ENCODE measurements around the gene IL16. TPM values are rescaled to one million over a fixed set of nuclear protein-coding genes. Genes with fewer than 3 reads are reported as not detected.
A peak's percentile ranks its signal among the peaks of the same experiment; 100 is the strongest.
"Not testable (repeated sequence)": the region's sequence is repeated elsewhere in the genome, so short reads cannot be mapped to it uniquely, and the experiment has no call there.

IL16 gene
- total RNA-seq, 2 donors from 2014 or later: 32.3 to 84.1 TPM

DNA sequence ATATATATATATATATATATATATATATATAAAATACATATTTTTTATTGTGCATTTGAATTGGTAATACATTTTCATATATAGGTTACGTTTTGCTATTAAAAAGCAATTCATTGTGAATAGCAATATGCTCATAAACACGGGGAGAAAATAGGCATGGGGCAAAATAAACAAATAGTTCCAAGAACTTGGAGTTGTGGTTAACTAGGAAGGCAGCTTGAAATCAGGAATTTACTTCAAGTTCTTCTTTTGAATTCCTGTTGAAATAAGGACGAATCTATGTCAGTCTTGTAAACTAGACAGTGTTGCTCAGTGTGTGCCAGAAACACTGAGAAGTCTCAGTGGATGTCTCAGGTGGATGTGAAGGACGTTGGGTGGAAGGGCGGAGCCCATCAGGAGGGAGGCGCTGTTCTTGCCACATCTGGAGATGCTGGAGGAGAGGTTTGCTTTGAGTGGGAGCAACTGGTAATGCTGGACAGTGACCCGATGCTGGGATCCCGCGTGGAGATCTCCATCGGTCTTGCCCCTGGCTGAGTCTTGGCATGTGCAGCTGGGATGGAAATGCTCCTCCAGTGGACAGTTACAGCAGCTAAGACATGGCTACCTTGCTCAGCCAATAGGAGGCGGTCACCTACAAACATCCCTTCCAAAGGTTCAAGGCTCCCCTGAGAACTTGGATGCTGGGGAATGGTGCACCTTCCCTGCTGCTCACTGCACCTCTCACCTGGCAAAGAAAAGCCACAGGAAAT, 2.5 kb downstream of the IL16 start:
- Mint-ChIP-seq H3K4me1 (ENCODE audit: low read depth in 2 of 2) (peaks cover 4 to 9% of the 10 kb centered on the region in 2 donors), H3K27ac (no peak overlapping the region), H3K4me3 (no peak overlapping the region), H3K36me3 (no peaks in the 10 kb centered on the region), H3K27me3 (peaks cover 0 to 6% of the 10 kb centered on the region in 2 donors), H3K9me3 (no peaks in the 10 kb centered on the region)
- ATAC-seq: no peak
- DNase-seq (ENCODE audit: low spot score): no peak

DNA sequence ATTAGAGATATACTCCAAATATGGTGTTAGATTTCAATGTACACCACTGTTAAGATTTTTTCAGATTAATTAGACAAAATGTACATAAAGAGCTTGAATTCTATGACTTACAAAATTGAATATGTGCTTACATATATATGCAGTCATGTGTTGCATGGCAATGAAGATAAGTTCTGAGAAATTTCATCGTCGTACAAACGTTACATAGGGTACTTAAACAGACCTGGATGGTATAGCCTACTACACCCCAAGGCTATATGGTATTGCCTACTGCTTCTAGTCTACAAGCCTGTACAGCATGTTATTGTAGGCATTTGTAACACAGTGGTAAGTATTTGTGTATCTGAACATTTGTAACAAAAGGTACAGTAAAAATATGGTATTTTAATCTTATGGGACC, 9.3 kb downstream of the IL16 start:
- H3K9me3 Mint-ChIP-seq: no peaks in the 10 kb centered on the region
- H3K27me3 Mint-ChIP-seq: peaks cover 11 to 21% of the 10 kb centered on the region in 2 donors
- ATAC-seq (no peak), DNase-seq (ENCODE audit: low spot score) (no peak)
- no peaks in the 10 kb centered on the region for H3K4me1 Mint-ChIP-seq (ENCODE audit: low read depth in 2 of 2)
- no peak overlapping the region for H3K27ac Mint-ChIP-seq
- no peaks in the 10 kb centered on the region for H3K36me3 Mint-ChIP-seq
- H3K4me3 Mint-ChIP-seq: no peak overlapping the region

- not testable (repeated sequence) for DNase-seq (ENCODE audit: low spot score); H3K36me3 Mint-ChIP-seq; H3K27ac Mint-ChIP-seq; H3K4me3 Mint-ChIP-seq; ATAC-seq; H3K9me3 Mint-ChIP-seq; H3K4me1 Mint-ChIP-seq (ENCODE audit: low read depth in 2 of 2)
- H3K27me3 Mint-ChIP-seq: peaks cover 11 to 22% of the 10 kb centered on the region in 2 donors
Observed at GRCh38 chr15:81207987-81208386, 11.3 kb downstream of the IL16 start.

- no peak overlapping the region for H3K27ac Mint-ChIP-seq
- ATAC-seq (no peak), DNase-seq (ENCODE audit: low spot score) (no peak)
- no peaks in the 10 kb centered on the region for H3K4me1 Mint-ChIP-seq (ENCODE audit: low read depth in 2 of 2)
- peaks cover 3% of the 10 kb centered on the region for H3K9me3 Mint-ChIP-seq
- H3K36me3 Mint-ChIP-seq: peaks cover 11% of the 10 kb centered on the region
- no peak overlapping the region for H3K4me3 Mint-ChIP-seq
- peaks cover 17 to 38% of the 10 kb centered on the region in 2 donors for H3K27me3 Mint-ChIP-seq
Observed at GRCh38 chr15:81209635-81210034, 13.0 kb downstream of the IL16 start.

DNA sequence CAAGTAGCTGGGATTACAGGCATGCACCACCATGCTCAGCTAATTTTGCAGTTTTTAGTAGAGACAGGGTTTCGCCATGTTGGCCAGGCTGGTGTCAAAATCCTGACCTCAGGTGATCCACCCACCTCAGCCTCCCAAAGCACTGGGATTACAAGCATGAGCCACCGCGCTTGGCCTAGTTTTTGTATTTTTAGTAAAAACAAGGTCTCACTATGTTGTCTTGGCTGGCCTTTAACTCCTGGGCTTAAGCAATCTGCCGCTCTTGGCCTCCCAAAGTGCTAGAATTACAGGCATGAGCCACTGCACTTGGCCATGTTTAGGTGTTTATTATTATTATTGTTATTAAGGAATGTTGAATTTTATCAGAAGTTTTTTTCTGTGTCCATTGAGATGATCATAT, 14.7 kb downstream of the IL16 start:
- Mint-ChIP-seq H3K27me3 (peaks cover 21 to 29% of the 10 kb centered on the region in 2 donors), H3K27ac (no peak overlapping the region), H3K9me3 (peaks cover 3% of the 10 kb centered on the region), H3K36me3 (peaks cover 17% of the 10 kb centered on the region), H3K4me1 (ENCODE audit: low read depth in 2 of 2) (no peaks in the 10 kb centered on the region), H3K4me3 (no peak overlapping the region)
- ATAC-seq (no peak), DNase-seq (ENCODE audit: low spot score) (no peak)

- no peak for DNase-seq (ENCODE audit: low spot score)
- no peaks in the 10 kb centered on the region for H3K4me1 Mint-ChIP-seq (ENCODE audit: low read depth in 2 of 2)
- H3K9me3 Mint-ChIP-seq: peaks cover 3% of the 10 kb centered on the region
- H3K36me3 Mint-ChIP-seq: peaks cover 17% of the 10 kb centered on the region
- ATAC-seq: no peak
- H3K27ac Mint-ChIP-seq: no peak overlapping the region
- H3K27me3 Mint-ChIP-seq: peaks cover 20% of the 10 kb centered on the region in 2 donors
- no peak overlapping the region for H3K4me3 Mint-ChIP-seq
Observed at GRCh38 chr15:81213982-81214381, 17.3 kb downstream of the IL16 start.

DNA sequence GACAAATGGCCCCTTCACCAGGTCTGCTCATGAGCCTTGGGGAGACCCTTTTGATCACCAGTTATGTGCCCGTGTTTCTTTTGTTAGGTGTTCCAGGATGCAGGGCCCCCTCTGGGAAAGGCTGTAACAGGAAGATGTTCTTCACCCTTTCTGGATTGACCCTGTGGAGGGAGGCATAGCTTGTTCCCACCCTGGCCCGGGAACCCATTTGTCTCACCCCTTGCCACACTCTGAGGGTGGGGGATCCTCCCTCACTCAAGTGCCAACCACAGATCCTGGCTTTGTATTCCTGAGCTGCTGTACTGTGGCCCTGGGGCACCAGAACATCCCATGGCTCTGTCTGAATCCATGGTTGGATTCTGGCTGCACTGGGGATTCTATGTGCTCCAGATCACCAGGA, 18.9 kb downstream of the IL16 start:
- no peak for DNase-seq (ENCODE audit: low spot score)
- peaks cover 17% of the 10 kb centered on the region for H3K36me3 Mint-ChIP-seq
- no peak overlapping the region for H3K27ac Mint-ChIP-seq
- peaks cover 21 to 29% of the 10 kb centered on the region in 2 donors for H3K27me3 Mint-ChIP-seq
- no peak overlapping the region for H3K4me3 Mint-ChIP-seq
- no peak for ATAC-seq
- no peaks in the 10 kb centered on the region for H3K4me1 Mint-ChIP-seq (ENCODE audit: low read depth in 2 of 2)
- H3K9me3 Mint-ChIP-seq: peaks cover 3% of the 10 kb centered on the region

- peaks cover 22 to 29% of the 10 kb centered on the region in 2 donors for H3K27me3 Mint-ChIP-seq
- H3K4me1 Mint-ChIP-seq (ENCODE audit: low read depth in 2 of 2): no peaks in the 10 kb centered on the region
- ATAC-seq (peak in 1 of 2 donors; percentile 36), DNase-seq (ENCODE audit: low spot score) (no peak)
- H3K9me3 Mint-ChIP-seq: peaks cover 3% of the 10 kb centered on the region
- no peak overlapping the region for H3K27ac Mint-ChIP-seq
- no peak overlapping the region for H3K4me3 Mint-ChIP-seq
- peaks cover 17% of the 10 kb centered on the region for H3K36me3 Mint-ChIP-seq
Observed at GRCh38 chr15:81215983-81216382, 19.3 kb downstream of the IL16 start.

GRCh38 chr15:81216422-81216821, 19.7 kb downstream of the IL16 start:
- H3K36me3 Mint-ChIP-seq: peaks cover 17% of the 10 kb centered on the region
- H3K9me3 Mint-ChIP-seq: peaks cover 3% of the 10 kb centered on the region
- peaks cover 22 to 29% of the 10 kb centered on the region in 2 donors for H3K27me3 Mint-ChIP-seq
- H3K4me3 Mint-ChIP-seq: no peak overlapping the region
- ATAC-seq (no peak), DNase-seq (ENCODE audit: low spot score) (no peak)
- H3K4me1 Mint-ChIP-seq (ENCODE audit: low read depth in 2 of 2): no peaks in the 10 kb centered on the region
- no peak overlapping the region for H3K27ac Mint-ChIP-seq

DNA sequence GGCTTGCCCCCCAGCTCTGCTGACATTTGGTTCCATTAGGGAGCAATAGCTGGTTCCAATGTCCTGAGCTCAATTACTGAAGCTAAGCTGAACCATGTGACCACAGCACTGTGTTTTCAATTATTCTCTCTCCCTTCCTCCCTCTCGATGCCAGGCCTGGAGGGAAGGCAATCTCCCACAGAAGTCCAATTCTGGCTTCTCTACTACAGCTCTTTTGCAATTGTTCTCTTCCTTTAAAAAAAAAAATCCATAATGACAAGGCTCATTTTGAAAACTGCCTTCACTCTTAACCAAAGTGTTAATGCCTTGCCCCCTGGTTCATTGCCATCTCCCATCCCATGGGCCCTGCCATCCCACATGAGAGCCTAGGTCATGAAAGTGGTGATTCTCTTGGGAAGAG, 24.8 kb downstream of the IL16 start:
- no peak for DNase-seq (ENCODE audit: low spot score)
- Mint-ChIP-seq H3K27ac (no peak overlapping the region), H3K4me1 (ENCODE audit: low read depth in 2 of 2) (no peaks in the 10 kb centered on the region), H3K36me3 (no peaks in the 10 kb centered on the region), H3K27me3 (peaks cover 9 to 24% of the 10 kb centered on the region in 2 donors), H3K4me3 (no peak overlapping the region), H3K9me3 (no peaks in the 10 kb centered on the region)
- ATAC-seq: no peak

- H3K27me3 Mint-ChIP-seq: peaks cover 9 to 25% of the 10 kb centered on the region in 2 donors
- H3K4me1 Mint-ChIP-seq (ENCODE audit: low read depth in 2 of 2): no peaks in the 10 kb centered on the region
- no peak overlapping the region for H3K27ac Mint-ChIP-seq
- no peak for ATAC-seq
- no peak for DNase-seq (ENCODE audit: low spot score)
- H3K36me3 Mint-ChIP-seq: no peaks in the 10 kb centered on the region
- no peak overlapping the region for H3K4me3 Mint-ChIP-seq
- no peaks in the 10 kb centered on the region for H3K9me3 Mint-ChIP-seq
Observed at GRCh38 chr15:81222007-81222406, 25.3 kb downstream of the IL16 start.

DNA sequence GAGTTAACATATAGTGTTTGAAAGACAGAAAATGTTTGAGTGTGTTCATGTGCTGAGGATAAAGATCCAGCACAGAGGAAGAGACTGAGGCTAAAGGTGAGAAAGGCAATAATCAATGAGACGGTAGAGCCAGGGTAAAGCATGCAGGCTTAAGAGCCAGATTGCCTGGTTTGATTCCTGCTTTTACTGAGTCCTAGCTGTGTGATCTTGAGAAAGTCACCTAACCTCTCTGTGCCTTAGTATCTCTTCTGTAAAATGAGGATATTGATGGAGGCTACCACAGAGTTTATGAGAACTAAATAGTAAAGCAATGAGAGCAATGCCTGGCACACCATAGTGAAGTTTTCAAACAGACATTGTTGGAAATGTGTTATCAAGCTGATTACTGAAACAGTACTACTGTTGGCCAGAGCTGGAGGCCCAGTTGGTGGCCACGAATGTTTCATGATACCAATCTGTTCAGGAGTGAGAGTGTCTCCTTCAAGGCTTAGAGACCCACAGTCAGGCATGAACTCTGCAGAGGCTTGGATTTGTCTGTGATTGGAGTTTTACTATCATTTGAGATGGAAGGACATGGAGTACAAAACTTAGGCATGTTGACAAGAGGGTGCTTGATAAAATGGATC, 26.8 kb downstream of the IL16 start:
- no peaks in the 10 kb centered on the region for H3K9me3 Mint-ChIP-seq
- no peaks in the 10 kb centered on the region for H3K4me1 Mint-ChIP-seq (ENCODE audit: low read depth in 2 of 2)
- H3K27ac Mint-ChIP-seq: no peak overlapping the region
- ATAC-seq (no peak), DNase-seq (ENCODE audit: low spot score) (no peak)
- H3K4me3 Mint-ChIP-seq: no peak overlapping the region
- H3K27me3 Mint-ChIP-seq: peaks cover 16 to 34% of the 10 kb centered on the region in 2 donors
- no peaks in the 10 kb centered on the region for H3K36me3 Mint-ChIP-seq

DNA sequence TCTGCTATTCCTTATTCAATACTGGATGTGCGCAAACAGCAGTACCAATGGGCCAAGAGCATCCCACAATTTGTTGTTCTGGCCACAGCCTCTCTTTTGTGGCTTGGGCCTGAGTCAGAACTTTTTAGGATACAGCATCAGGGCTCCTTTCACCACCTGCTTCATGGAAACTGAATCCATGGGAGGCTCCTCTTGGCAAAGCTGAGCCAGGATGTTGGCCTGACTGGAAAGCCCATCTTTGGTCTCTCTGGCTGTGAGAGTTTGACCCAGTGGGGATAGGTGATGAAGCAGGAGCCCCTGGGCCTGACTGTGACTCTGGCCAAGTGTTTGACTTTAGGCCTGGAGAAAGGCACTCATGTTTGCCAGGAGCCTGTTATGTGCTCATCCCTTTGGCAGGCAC, 27.6 kb downstream of the IL16 start:
- Mint-ChIP-seq H3K4me3 (no peak overlapping the region), H3K36me3 (no peaks in the 10 kb centered on the region)
- no peak for ATAC-seq

GRCh38 chr15:81225161-81225671, 28.5 kb downstream of the IL16 start:
- no peaks in the 10 kb centered on the region for H3K36me3 Mint-ChIP-seq
- ATAC-seq (no peak), DNase-seq (ENCODE audit: low spot score) (no peak)
- H3K27ac Mint-ChIP-seq: no peak overlapping the region
- no peak overlapping the region for H3K4me3 Mint-ChIP-seq
- peaks cover 12 to 23% of the 10 kb centered on the region in 2 donors for H3K27me3 Mint-ChIP-seq
- no peaks in the 10 kb centered on the region for H3K9me3 Mint-ChIP-seq
- H3K4me1 Mint-ChIP-seq (ENCODE audit: low read depth in 2 of 2): no peaks in the 10 kb centered on the region

More for the DNA sequence above, 27.6 kb downstream of the IL16 start:
- H3K9me3 Mint-ChIP-seq: no peaks in the 10 kb centered on the region
- DNase-seq (ENCODE audit: low spot score): no peak
- H3K27me3 Mint-ChIP-seq: peaks cover 17 to 30% of the 10 kb centered on the region in 2 donors
- no peaks in the 10 kb centered on the region for H3K4me1 Mint-ChIP-seq (ENCODE audit: low read depth in 2 of 2)
- no peak overlapping the region for H3K27ac Mint-ChIP-seq

All from natural killer cell treated with Interleukin-12 subunit alpha and Interleukin-12 subunit beta and Interleukin-15 and Interleukin-18, amount 100 ng/mL, for 72 hours (primary cell).